Sciatic nerve (tissue), 2 donors: ENCODE measurements around the gene UBE2E1. TPM values are rescaled to one million over a fixed set of nuclear protein-coding genes. Genes with fewer than 3 reads are reported as not detected.
"Not testable (repeated sequence)": the region's sequence is repeated elsewhere in the genome, so short reads cannot be mapped to it uniquely, and the experiment has no call there.

Experiments
- ATAC-seq: fragments of 200-7000 bp; cut with Tn5 transposase; one replicate; pipeline ENCODE4 v1.9.1; 2020; ENCODE audit warnings: mild to moderate bottlenecking, moderate library complexity
- DNase-seq: peaks from one replicate; pipeline ENCODE4 v3.0.0-alpha.2; 2020; ENCODE audit warnings: low spot score
- intact Hi-C: fragments of 100-400 bp; cut with DNase I; formaldehyde crosslinking; loops from one replicate; pipeline ENCODE4 v1.14.2; 2022
- total RNA-seq: library from RNA; stranded (reverse); fragmentation: NEBNext Ultra II Directional; extraction: Animal tissue kit (Norgen Biotek cat#: 25700); gene quantifications from one replicate; pipeline ENCODE4 v1.2.1, GENCODE V29; 2021
- donor health status: DM: no; HTN: no; CAD: no.
- donor health status: DM: no; HTN: no; CAD: no.

The UBE2E1 gene
- total RNA-seq, 1 donor from 2014 or later: 152 TPM

GRCh38 chr3:23870663-23871043, 64.9 kb downstream of the UBE2E1 start:
- not testable (repeated sequence) for ATAC-seq

GRCh38 chr3:23871361-23871760, 65.6 kb downstream of the UBE2E1 start:
- ATAC-seq, intact Hi-C loops, DNase-seq: not testable (repeated sequence)

More at GRCh38 chr3:23870663-23871043, 64.9 kb downstream of the UBE2E1 start:
- DNase-seq, intact Hi-C loops: not testable (repeated sequence)

GRCh38 chr3:23872330-23872729, 66.6 kb downstream of the UBE2E1 start:
- DNase-seq (no peak), ATAC-seq (no peak)
- intact Hi-C loops: no loop called here

GRCh38 chr3:23873941-23874340, 68.2 kb downstream of the UBE2E1 start:
- intact Hi-C loops: no loop called here
- DNase-seq (no peak), ATAC-seq (peak; percentile 59)

GRCh38 chr3:23874359-23875112, 68.8 kb downstream of the UBE2E1 start:
- DNase-seq: no peak
- intact Hi-C loops: no loop called here
- peak; percentile 41 for ATAC-seq

- no peak for ATAC-seq
- DNase-seq: no peak
- intact Hi-C loops: no loop called here
Observed at GRCh38 chr3:23875113-23875725, 69.5 kb downstream of the UBE2E1 start.

- ATAC-seq: no peak
- intact Hi-C loops: no loop called here
- DNase-seq: no peak
Observed at GRCh38 chr3:23876923-23877322, 71.2 kb downstream of the UBE2E1 start.

GRCh38 chr3:23877329-23877980, 71.7 kb downstream of the UBE2E1 start:
- intact Hi-C loops: no loop called here
- DNase-seq (no peak), ATAC-seq (peak; percentile 35)

GRCh38 chr3:23879485-23879884, 73.7 kb downstream of the UBE2E1 start:
- ATAC-seq: no peak
- DNase-seq: no peak
- intact Hi-C loops: no loop called here

GRCh38 chr3:23880703-23881339, 75.1 kb downstream of the UBE2E1 start:
- DNase-seq (no peak), ATAC-seq (no peak)
- intact Hi-C loops: no loop called here

- intact Hi-C loops, ATAC-seq, DNase-seq: not testable (repeated sequence)
Observed at GRCh38 chr3:23881993-23882392, 76.2 kb downstream of the UBE2E1 start.

- no peak for DNase-seq
- intact Hi-C loops: no loop called here
- ATAC-seq: no peak
Observed at GRCh38 chr3:23882487-23882918, 76.7 kb downstream of the UBE2E1 start.

GRCh38 chr3:23884481-23884880, 78.7 kb downstream of the UBE2E1 start:
- intact Hi-C loops: no loop called here
- ATAC-seq: peak; percentile 29
- DNase-seq: no peak

- DNase-seq (no peak), ATAC-seq (no peak)
- intact Hi-C loops: no loop called here
Observed at GRCh38 chr3:23885210-23885609, 79.5 kb downstream of the UBE2E1 start.

GRCh38 chr3:23886311-23886710, 80.6 kb downstream of the UBE2E1 start:
- no peak for ATAC-seq

GRCh38 chr3:23888617-23889228, 83.0 kb downstream of the UBE2E1 start:
- no peak for ATAC-seq
- intact Hi-C loops: no loop called here

More at GRCh38 chr3:23886311-23886710, 80.6 kb downstream of the UBE2E1 start:
- no peak for DNase-seq
- intact Hi-C loops: no loop called here

GRCh38 chr3:23889386-23889785, 83.6 kb downstream of the UBE2E1 start:
- intact Hi-C loops: no loop called here

More at GRCh38 chr3:23888617-23889228, 83.0 kb downstream of the UBE2E1 start:
- no peak for DNase-seq

GRCh38 chr3:23889950-23890349, 84.2 kb downstream of the UBE2E1 start:
- ATAC-seq (no peak), DNase-seq (no peak)
- intact Hi-C loops: no loop called here

More at GRCh38 chr3:23889386-23889785, 83.6 kb downstream of the UBE2E1 start:
- ATAC-seq (no peak), DNase-seq (no peak)
